ACC112 (cell line): ENCODE results near the gene MYH7B.

Experiments used
- H2AFZ ChIP-seq: fragments of 200-600 bp; sonication (generic); one replicate; pipeline ENCODE4 v1.6.0; 2017; ENCODE audit warnings: antibody characterized with exemption, low read length; ENCODE audit not compliant: unreplicated experiment
- H3K27ac ChIP-seq: fragments of 200-600 bp; sonication (generic); 2 replicates; pipeline ENCODE4 v1.5.1; 2014; ENCODE audit warnings: low read depth, mild to moderate bottlenecking, antibody characterized with exemption, low read length, moderate library complexity
- H3K27me3 ChIP-seq: fragments of 200-600 bp; sonication (generic); 2 replicates; pipeline ENCODE4 v1.6.1; 2014; ENCODE audit warnings: mild to moderate bottlenecking, antibody characterized with exemption, low read length, moderate library complexity, mixed read lengths; ENCODE audit not compliant: insufficient read depth
- H3K36me3 ChIP-seq: fragments of 200-600 bp; sonication (generic); 2 replicates; pipeline ENCODE4 v1.6.1; 2016; ENCODE audit warnings: mild to moderate bottlenecking, antibody characterized with exemption, low read length, moderate library complexity, mixed read lengths; ENCODE audit not compliant: insufficient read depth
- H3K4me1 ChIP-seq: fragments of 200-600 bp; sonication (generic); one replicate; pipeline ENCODE4 v1.6.1; 2016; ENCODE audit warnings: low read length, mixed read lengths; ENCODE audit not compliant: insufficient read depth, unreplicated experiment, control insufficient read depth
- H3K4me3 ChIP-seq: fragments of 200-600 bp; sonication (generic); 2 replicates; pipeline ENCODE4 v1.5.1; 2014; ENCODE audit warnings: mild to moderate bottlenecking, low read depth, low read length
- H3K79me2 ChIP-seq: fragments of 200-600 bp; sonication (generic); one replicate; pipeline ENCODE4 v1.6.0; 2016; ENCODE audit warnings: low read length; ENCODE audit not compliant: control insufficient read depth, unreplicated experiment, insufficient read depth

Gene MYH7B

DNA sequence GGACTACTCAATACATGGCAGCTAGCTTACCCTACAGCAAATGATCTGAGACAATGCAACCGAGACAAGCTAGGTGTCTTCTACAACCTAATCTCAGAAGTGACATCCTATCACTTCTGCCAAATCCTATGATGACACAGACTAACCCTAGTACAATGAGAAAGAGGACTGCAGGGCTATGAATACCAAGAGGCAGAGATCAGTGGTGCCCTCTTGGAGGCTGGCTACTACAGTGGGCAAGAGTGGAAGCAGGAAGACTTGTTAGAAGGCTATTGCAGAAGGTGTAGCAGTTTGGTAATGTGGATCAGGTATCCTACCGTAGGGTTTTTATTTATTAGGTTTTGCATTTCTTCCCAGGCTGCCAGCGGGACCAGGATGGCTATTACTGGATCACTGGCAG is 30.3 kb upstream of the MYH7B start:
- no peaks in the 10 kb centered on the region for H3K27me3 ChIP-seq
- no peak overlapping the region for H3K27ac ChIP-seq
- no peak overlapping the region for H3K4me3 ChIP-seq
- no peak overlapping the region for H2AFZ ChIP-seq
- peaks cover 26% of the 10 kb centered on the region; the same call in 1 of the 2 replicates for H3K36me3 ChIP-seq
- H3K79me2 ChIP-seq, result no peaks in the 10 kb centered on the region
- H3K4me1 ChIP-seq, result peaks cover 25% of the 10 kb centered on the region

DNA sequence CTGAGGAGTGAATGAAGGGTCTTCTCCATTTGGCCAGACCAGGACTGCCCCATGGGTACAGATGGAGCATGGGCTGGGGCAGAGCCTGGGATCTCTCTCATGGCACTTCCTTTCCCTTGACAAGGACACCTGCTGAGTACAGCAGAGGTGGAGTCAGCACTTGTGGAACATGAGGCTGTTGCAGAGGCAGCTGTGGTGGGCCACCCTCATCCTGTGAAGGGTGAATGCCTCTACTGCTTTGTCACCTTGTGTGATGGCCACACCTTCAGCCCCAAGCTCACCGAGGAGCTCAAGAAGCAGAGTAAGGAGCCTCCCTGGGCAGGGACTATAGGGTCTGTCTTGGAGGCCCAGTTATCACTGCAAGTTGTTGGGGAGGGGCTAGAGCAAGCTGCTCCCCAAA is 29.7 kb upstream of the MYH7B start:
- Histone ChIP-seq H2AFZ (no peak overlapping the region), H3K79me2 (no peaks in the 10 kb centered on the region), H3K27me3 (no peaks in the 10 kb centered on the region), H3K4me1 (peaks cover 25% of the 10 kb centered on the region), H3K4me3 (no peak overlapping the region), H3K27ac (no peak overlapping the region), H3K36me3 (peaks cover 29% of the 10 kb centered on the region; the same call in 1 of the 2 replicates)

DNA sequence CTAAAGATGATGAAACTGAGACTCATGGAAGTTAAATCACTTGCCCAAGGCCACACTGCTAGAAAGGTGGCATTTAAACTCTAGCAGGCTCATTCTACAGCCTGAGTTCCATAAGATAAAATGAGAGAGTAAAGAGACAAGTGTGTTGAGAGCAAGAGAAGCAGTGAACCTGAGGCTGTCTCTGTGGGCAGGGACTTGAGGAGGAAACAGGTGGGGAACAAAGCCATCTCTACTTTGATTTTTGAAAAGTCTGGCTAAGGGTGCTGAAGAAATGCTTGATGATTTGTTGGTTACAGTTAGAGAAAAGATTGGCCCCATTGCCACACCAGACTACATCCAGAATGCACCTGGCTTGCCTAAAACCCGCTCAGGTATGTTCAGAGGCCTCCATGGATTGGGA is 29.1 kb upstream of the MYH7B start:
- Histone ChIP-seq H3K4me3 (no peak overlapping the region), H3K27ac (no peak overlapping the region), H3K79me2 (no peaks in the 10 kb centered on the region), H3K27me3 (no peaks in the 10 kb centered on the region), H3K4me1 (peaks cover 19% of the 10 kb centered on the region), H2AFZ (no peak overlapping the region), H3K36me3 (peaks cover 30% of the 10 kb centered on the region; the same call in 1 of the 2 replicates)

DNA sequence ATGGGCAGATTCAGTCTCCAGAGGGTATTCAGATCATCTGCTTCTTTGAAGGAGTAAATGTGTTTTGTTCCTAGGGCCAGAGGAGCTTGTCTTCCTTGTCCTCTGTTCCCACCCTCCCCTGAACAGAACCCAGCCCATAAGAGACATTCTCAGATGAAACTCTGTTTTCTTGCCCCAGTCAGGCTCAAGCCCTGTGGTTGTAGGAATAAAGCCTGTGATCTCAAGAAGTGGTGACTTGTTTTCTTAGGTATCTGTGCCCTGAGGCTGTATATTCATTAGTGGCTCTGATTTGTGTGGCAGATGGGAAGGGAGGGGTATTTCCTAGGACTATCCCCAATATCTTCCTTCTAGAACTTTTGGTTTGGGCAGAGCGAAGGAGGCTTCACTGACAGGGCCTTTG is 27.9 kb upstream of the MYH7B start:
- no peak overlapping the region for H2AFZ ChIP-seq
- H3K36me3 ChIP-seq, result peaks cover 34% of the 10 kb centered on the region; the same call in 1 of the 2 replicates
- H3K79me2 ChIP-seq, result no peaks in the 10 kb centered on the region
- H3K27me3 ChIP-seq, result no peaks in the 10 kb centered on the region
- no peak overlapping the region for H3K27ac ChIP-seq
- H3K4me3 ChIP-seq, result no peak overlapping the region
- peaks cover 8% of the 10 kb centered on the region for H3K4me1 ChIP-seq

DNA sequence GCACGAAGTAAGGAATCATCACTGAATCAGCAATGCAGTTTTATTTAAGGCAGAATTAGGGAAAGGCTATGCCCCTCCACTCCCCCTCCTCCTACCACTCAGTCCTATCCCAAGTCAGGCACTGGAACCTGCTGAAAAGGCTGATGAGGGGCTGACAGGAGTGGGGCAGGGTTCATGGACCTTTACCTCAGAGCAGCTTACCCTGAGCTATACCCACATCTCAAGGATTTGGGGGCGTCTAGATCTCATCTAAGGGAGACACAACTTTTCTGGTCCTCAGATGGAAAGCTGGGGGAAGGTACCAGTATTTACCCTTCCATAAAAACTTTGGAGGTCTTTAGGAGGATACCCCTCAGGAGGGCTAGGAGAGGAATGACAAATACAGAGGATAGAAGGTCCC is 27.3 kb upstream of the MYH7B start:
- Histone ChIP-seq H3K27me3 (no peaks in the 10 kb centered on the region), H3K36me3 (peaks cover 30% of the 10 kb centered on the region; the same call in 1 of the 2 replicates), H3K79me2 (no peaks in the 10 kb centered on the region), H3K4me1 (peaks cover 1% of the 10 kb centered on the region), H3K27ac (no peak overlapping the region), H2AFZ (no peak overlapping the region), H3K4me3 (no peak overlapping the region)

DNA sequence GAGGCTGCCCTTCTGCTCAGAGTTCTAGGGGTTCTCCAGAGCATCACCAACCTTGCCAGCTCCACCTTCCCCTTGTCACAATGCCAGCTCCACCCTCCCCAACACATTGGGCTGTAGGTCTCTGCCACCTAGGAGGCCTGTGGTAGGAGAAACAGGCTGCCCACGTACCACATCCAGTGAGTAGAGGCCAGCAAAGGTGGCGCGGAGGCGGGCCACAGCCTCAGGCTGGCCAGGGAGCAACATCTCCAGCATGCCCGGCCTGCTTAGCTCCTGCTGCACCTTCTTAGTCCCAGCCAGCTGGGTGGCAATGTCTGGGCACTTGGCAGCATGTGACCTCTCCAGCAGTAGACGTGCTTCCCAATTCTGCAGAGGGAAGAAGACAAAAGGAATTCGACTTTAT is 23.9 kb upstream of the MYH7B start:
- H3K27me3 ChIP-seq, result no peaks in the 10 kb centered on the region
- peaks cover 29% of the 10 kb centered on the region; the same call in 1 of the 2 replicates for H3K36me3 ChIP-seq
- no peak overlapping the region for H3K27ac ChIP-seq
- H3K4me1 ChIP-seq, result no peaks in the 10 kb centered on the region
- no peak overlapping the region for H3K4me3 ChIP-seq
- H2AFZ ChIP-seq, result no peak overlapping the region
- no peaks in the 10 kb centered on the region for H3K79me2 ChIP-seq

DNA sequence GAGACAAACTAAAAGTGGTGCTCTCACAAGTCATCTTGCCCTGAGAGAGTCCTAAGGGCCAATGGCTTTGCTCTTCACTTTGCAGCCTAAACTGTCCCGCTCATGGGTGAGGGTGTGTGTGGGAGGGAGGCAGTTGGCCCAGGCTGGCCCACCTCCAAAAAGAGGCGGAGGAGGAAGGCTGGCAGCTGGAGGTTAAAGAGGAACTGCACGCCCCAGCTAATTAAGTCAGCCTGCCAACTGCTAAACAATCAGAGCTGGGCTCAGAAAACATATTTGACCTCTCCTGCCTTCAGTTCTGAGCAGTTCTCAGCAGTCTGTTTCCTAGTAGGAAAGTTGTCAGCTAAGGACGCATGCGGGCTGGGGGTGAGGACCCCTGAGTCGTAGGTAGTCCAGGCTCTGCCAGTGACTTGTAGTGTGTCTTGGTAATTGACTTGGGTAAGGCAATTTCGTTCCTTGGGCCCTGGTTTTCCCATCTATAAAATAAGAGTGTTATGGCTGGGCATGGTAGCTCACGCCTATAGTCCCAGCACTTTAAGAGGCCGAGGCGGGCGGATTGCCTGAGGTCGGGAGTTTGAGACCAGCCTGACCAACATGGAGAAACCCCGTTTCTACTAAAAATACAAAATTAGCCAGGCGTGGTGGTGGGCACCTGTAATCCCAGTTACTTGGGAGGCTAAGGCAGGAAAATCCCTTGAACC is 17.1 kb upstream of the MYH7B start:
- no peak overlapping the region for H3K27ac ChIP-seq

DNA sequence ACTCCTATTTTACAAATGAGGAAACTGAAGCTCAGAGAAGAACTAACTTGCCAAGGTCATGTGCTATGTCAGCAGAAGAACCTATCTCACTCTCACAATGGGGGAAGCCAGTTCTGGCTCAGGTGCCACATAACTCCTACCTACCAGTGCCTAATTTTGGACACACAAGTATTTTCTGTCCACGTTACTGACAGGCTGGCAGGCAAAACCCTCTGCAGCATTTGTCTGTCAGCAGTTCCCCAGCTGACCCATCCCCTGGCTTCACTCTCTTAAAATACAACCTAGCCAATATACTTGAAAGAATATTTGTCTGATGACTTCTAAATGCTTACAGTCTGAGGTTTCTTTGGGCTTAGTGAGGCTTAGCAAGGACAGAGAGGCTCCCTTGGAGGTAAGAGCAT is 15.6 kb upstream of the MYH7B start:
- H3K79me2 ChIP-seq, result no peaks in the 10 kb centered on the region

More for the DNA sequence above, 17.1 kb upstream of the MYH7B start:
- Histone ChIP-seq H3K36me3 (peaks cover 25% of the 10 kb centered on the region; the same call in 1 of the 2 replicates), H3K4me1 (peaks cover 6% of the 10 kb centered on the region), H3K79me2 (no peaks in the 10 kb centered on the region), H2AFZ (no peak overlapping the region), H3K27me3 (no peaks in the 10 kb centered on the region), H3K4me3 (no peak overlapping the region)

DNA sequence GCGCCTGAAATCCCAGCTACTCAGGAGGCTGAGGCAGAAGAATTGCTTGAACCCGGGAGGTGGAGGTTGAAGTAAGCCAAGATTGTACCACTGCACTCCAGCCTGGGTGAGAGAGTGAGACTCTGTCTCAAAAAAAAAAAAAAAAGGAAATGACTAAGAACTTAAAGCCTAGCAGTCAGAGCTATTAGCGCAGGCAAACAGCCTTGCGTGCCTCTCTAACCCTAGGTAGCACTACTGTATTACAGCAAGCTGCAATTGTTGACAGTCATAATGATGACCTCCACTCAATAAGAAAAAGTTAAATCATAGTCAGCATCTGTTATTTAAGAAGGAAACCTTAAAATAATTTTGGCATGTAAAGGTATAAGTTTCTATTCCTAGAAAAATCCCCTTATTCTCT is 14.4 kb upstream of the MYH7B start:
- Histone ChIP-seq H3K27ac (no peak overlapping the region), H3K4me1 (peaks cover 14% of the 10 kb centered on the region), H3K36me3 (peaks cover 10% of the 10 kb centered on the region; the same call in 1 of the 2 replicates), H3K4me3 (no peak overlapping the region), H3K79me2 (no peaks in the 10 kb centered on the region), H3K27me3 (no peaks in the 10 kb centered on the region), H2AFZ (no peak overlapping the region)

More for the DNA sequence above, 15.6 kb upstream of the MYH7B start:
- Histone ChIP-seq H3K27me3 (no peaks in the 10 kb centered on the region), H3K27ac (no peak overlapping the region), H2AFZ (no peak overlapping the region), H3K36me3 (peaks cover 21% of the 10 kb centered on the region; the same call in 1 of the 2 replicates), H3K4me3 (no peak overlapping the region), H3K4me1 (peaks cover 14% of the 10 kb centered on the region)

DNA sequence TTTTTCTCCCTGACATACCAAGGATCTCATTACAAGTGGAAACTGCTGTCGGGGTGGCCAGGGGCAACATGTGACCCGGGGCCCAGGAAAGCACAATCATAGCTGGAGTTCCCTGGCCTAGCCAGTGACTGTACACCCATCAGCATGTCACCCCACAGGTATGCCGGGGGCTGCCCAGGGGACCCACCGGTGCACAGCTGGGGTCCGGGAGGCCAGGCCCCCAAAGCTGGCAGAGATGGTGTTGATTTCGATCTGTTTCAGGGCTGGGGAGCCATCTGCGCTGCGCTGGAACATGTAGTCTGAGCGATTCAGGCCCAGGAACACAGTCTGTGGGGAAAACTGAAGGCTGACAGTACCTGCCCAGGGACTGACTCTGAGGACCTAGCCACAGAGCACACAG is 13.4 kb upstream of the MYH7B start:
- H3K4me3 ChIP-seq, result no peak overlapping the region

More for the DNA sequence above, 13.4 kb upstream of the MYH7B start:
- Histone ChIP-seq H2AFZ (no peak overlapping the region), H3K36me3 (peaks cover 10% of the 10 kb centered on the region; the same call in 1 of the 2 replicates), H3K4me1 (peaks cover 14% of the 10 kb centered on the region), H3K27me3 (no peaks in the 10 kb centered on the region), H3K27ac (no peak overlapping the region), H3K79me2 (no peaks in the 10 kb centered on the region)
